ENCODE results near the gene PPP1R15B.

GRCh38 chr1:204373911-204374310, 37.7 kb downstream of the PPP1R15B start:
- TF ChIP-seq YY1 (IDR thresholded peaks at IDR 0.05; ENCODE audit: low read depth) (no peak), NFIC (IDR thresholded peaks at IDR 0.05) (no peak), TAF1 (IDR thresholded peaks at IDR 0.05; ENCODE audit: low read depth) (no peak), EP300 (IDR thresholded peaks at IDR 0.05; ENCODE audit: borderline replicate concordance) (no peak), TEAD4 (IDR thresholded peaks at IDR 0.05) (no peak), REST (IDR thresholded peaks at IDR 0.05; ENCODE audit: low read depth) (no peak), CEBPB (IDR thresholded peaks at IDR 0.05) (no peak), MAX (IDR thresholded peaks at IDR 0.05) (no peak), RAD21 (IDR thresholded peaks at IDR 0.05; ENCODE audit: low read depth) (no peak)

Data from Ishikawa (cell line).